IMR-90 (cell line): Measurements from ENCODE around the gene HSPA12A. TPM values are rescaled to one million over a fixed set of nuclear protein-coding genes. Genes with fewer than 3 reads are reported as not detected.

Experiments used
- ATAC-seq: fragments of 200-7000 bp; cut with Tn5 transposase; 2 replicates; pipeline ENCODE4 v1.9.1; 2020; ENCODE audit warnings: low read depth, mild to moderate bottlenecking, moderate library complexity
- BruUV-seq: library from RNA; stranded (reverse); fragments of 400-500 nt; replicated peaks from 2 replicates; lab custom pipeline; 2021; lab: Mats Ljungman, UMichigan
- CTCF ChIA-PET: fragments of 300-600 bp; formaldehyde crosslinking; extraction: SDS; loops from one replicate; lab custom pipeline; 2021; ENCODE audit warnings: antibody characterized with exemption; lab: Yijun Ruan, JAX
- POLR2A ChIA-PET: fragments of 300-600 bp; sonication (Branson Sonifier 250); formaldehyde crosslinking; loops from one replicate; lab custom pipeline; 2022; ENCODE audit warnings: antibody characterized with exemption; ENCODE audit not compliant: unreplicated experiment; lab: Charles Lee
- DNase-seq: peaks from one replicate; pipeline ENCODE4 v3.0.0; 2013
- H2AFZ ChIP-seq: replicated peaks from 2 replicates; pipeline ENCODE3; 2013; ENCODE audit warnings: low read length, mild to moderate bottlenecking; ENCODE audit not compliant: poor library complexity
- H2AK5ac ChIP-seq: 2 replicates; pipeline ENCODE4 v1.6.1; 2013; ENCODE audit warnings: low read depth, low read length, inconsistent platforms
- H2AK9ac ChIP-seq: replicated peaks from 2 replicates; pipeline ENCODE3; 2013; ENCODE audit warnings: mild to moderate bottlenecking, low read depth, low read length, moderate library complexity; ENCODE audit not compliant: poor library complexity
- H2BK120ac ChIP-seq: 2 replicates; pipeline ENCODE4 v1.6.1; 2013; ENCODE audit warnings: low read depth, low read length, inconsistent platforms
- H2BK15ac ChIP-seq: 3 replicates; pipeline ENCODE4 v1.6.1; 2013; ENCODE audit warnings: low read depth, low read length, inconsistent platforms
- H2BK20ac ChIP-seq: 2 replicates; pipeline ENCODE4 v1.6.1; 2013; ENCODE audit warnings: low read depth, mild to moderate bottlenecking, inconsistent platforms, low read length, moderate library complexity
- H2BK5ac ChIP-seq: 2 replicates; pipeline ENCODE4 v1.6.1; 2013; ENCODE audit warnings: mild to moderate bottlenecking, low read depth, low read length, inconsistent platforms; ENCODE audit not compliant: poor library complexity, severe bottlenecking
- H3K14ac ChIP-seq: replicated peaks from 2 replicates; pipeline ENCODE4 v1.6.1; 2013; ENCODE audit warnings: low read depth, low read length, inconsistent platforms
- H3K18ac ChIP-seq: 2 replicates; pipeline ENCODE4 v1.6.1; 2013; ENCODE audit warnings: low read depth, low read length, control low read depth
- H3K23ac ChIP-seq: 2 replicates; pipeline ENCODE4 v1.6.1; 2013; ENCODE audit warnings: low read depth, low read length, inconsistent platforms
- H3K27ac ChIP-seq: 2 replicates; pipeline ENCODE4 v1.5.1; 2013; ENCODE audit warnings: mild to moderate bottlenecking, control low read depth, low read length; ENCODE audit not compliant: insufficient read depth
- H3K27me3 ChIP-seq: 2 replicates; pipeline ENCODE4 v1.6.1; 2013; ENCODE audit warnings: low read length; ENCODE audit not compliant: control insufficient read depth, insufficient read depth
- H3K36me3 ChIP-seq: 2 replicates; pipeline ENCODE4 v1.6.1; 2013; ENCODE audit warnings: low read length, mixed read lengths; ENCODE audit not compliant: control insufficient read depth, insufficient read depth
- H3K4ac ChIP-seq: 2 replicates; pipeline ENCODE4 v1.6.1; 2013; ENCODE audit warnings: low read depth, low read length, inconsistent platforms
- H3K4me1 ChIP-seq: 2 replicates; pipeline ENCODE4 v1.6.1; 2013; ENCODE audit warnings: low read length, mixed read lengths; ENCODE audit not compliant: control insufficient read depth, insufficient read depth
- H3K4me2 ChIP-seq: 2 replicates; pipeline ENCODE4 v1.6.1; 2013; ENCODE audit warnings: low read depth, mild to moderate bottlenecking, control low read depth, low read length, moderate library complexity
- H3K4me3 ChIP-seq: 2 replicates; pipeline ENCODE4 v1.5.1; 2013; ENCODE audit warnings: low read depth, mild to moderate bottlenecking, control low read depth, low read length, moderate library complexity; ENCODE audit not compliant: insufficient read depth
- H3K56ac ChIP-seq: 2 replicates; pipeline ENCODE4 v1.6.1; 2013; ENCODE audit warnings: low read length, inconsistent platforms; ENCODE audit not compliant: insufficient read depth; ENCODE audit errors: extremely low read depth
- H3K79me1 ChIP-seq, 2 experiments: 2 replicates each; pipeline ENCODE4 v1.6.1; 2013; ENCODE audit warnings: low read length in 2 of 2, inconsistent platforms in 1 of 2, low read depth in 1 of 2
- H3K9ac ChIP-seq: 2 replicates; pipeline ENCODE4 v1.6.1; 2013; ENCODE audit warnings: low read depth, low read length, control low read depth
- H3K9me1 ChIP-seq: 2 replicates; pipeline ENCODE4 v1.6.1; 2013; ENCODE audit warnings: low read length, inconsistent platforms; ENCODE audit not compliant: insufficient read depth
- H3K9me3 ChIP-seq: 2 replicates; pipeline ENCODE4 v1.6.1; 2013; ENCODE audit warnings: low read length; ENCODE audit not compliant: control insufficient read depth, insufficient read depth
- H4K20me1 ChIP-seq: 2 replicates; pipeline ENCODE4 v1.6.1; 2013; ENCODE audit warnings: low read length, inconsistent platforms; ENCODE audit not compliant: insufficient read depth
- H4K5ac ChIP-seq: 2 replicates; pipeline ENCODE4 v1.6.1; 2013; ENCODE audit warnings: mild to moderate bottlenecking, low read depth, low read length, control low read depth
- H4K8ac ChIP-seq, 2 experiments: 2 replicates each; pipeline ENCODE4 v1.6.1; 2013; ENCODE audit warnings: low read depth in 2 of 2, low read length in 2 of 2, control low read depth in 1 of 2, inconsistent platforms in 1 of 2
- H4K91ac ChIP-seq: 2 replicates; pipeline ENCODE4 v1.6.1; 2013; ENCODE audit warnings: low read depth, low read length, inconsistent platforms; ENCODE audit not compliant: insufficient read depth
- BHLHE40 ChIP-seq: fragments of 150-350 bp; IDR thresholded peaks from 2 replicates; pipeline ENCODE4 v1.6.1; 2016; ENCODE audit warnings: mild to moderate bottlenecking, low read depth, low read length
- ELK1 ChIP-seq: fragments of 150-350 bp; IDR thresholded peaks from 2 replicates; pipeline ENCODE4 v1.6.1; 2016; ENCODE audit warnings: low read depth, mild to moderate bottlenecking, low read length, moderate library complexity, borderline replicate concordance
- FOS ChIP-seq: fragments of 150-350 bp; IDR thresholded peaks from 2 replicates; pipeline ENCODE4 v1.6.1; 2016; ENCODE audit warnings: low read depth, low read length
- MAFK ChIP-seq: IDR thresholded peaks from 2 replicates; pipeline ENCODE4 v1.6.1; 2012; ENCODE audit warnings: low read depth, low read length, improper control_type of control experiment
- MXI1 ChIP-seq: IDR thresholded peaks from 2 replicates; pipeline ENCODE4 v1.6.1; 2012; ENCODE audit warnings: low read depth, mild to moderate bottlenecking, low read length, moderate library complexity, borderline replicate concordance
- RAD21 ChIP-seq: IDR thresholded peaks from 2 replicates; pipeline ENCODE4 v1.6.1; 2012; ENCODE audit warnings: low read length, improper control_type of control experiment
- RFX5 ChIP-seq: IDR thresholded peaks from 2 replicates; pipeline ENCODE4 v1.8.0; 2012; ENCODE audit warnings: low read depth, mild to moderate bottlenecking, low read length, moderate library complexity
- WGBS, 2 experiments: methylation state at CpG; one replicate each; pipeline versions ENCODE4 v1.1.5 to v1.1.7; 2013; ENCODE audit warnings: missing lambda C conversion rate in 2 of 2; ENCODE audit not compliant: insufficient read length in 1 of 2; ENCODE audit errors: extremely low coverage in 2 of 2; 5-methylcytosine and 5-hydroxymethylcytosine counted together
- dilution Hi-C: fragments of 300-500 bp; cut with HindIII; formaldehyde crosslinking; loops from one replicate; pipeline ENCODE4 v1.14.3; 2018; ENCODE audit warnings: low sequenced_read_pairs; ENCODE audit not compliant: unreplicated experiment
- in situ Hi-C: fragments of 300-500 bp; cut with MboI; formaldehyde crosslinking; loops from 3 replicates; pipeline ENCODE4 v1.14.3; 2019; ENCODE audit warnings: low sequenced_read_pairs, inconsistent platforms, mixed read lengths
- intact Hi-C: fragments of 100-400 bp; cut with micrococcal nuclease; formaldehyde crosslinking; loops from 2 replicates; pipeline ENCODE4 v1.10.0; 2022
- polyA plus RNA-seq, 3 experiments: library from polyadenylated mRNA; depleted of rRNA; stranded (reverse); fragments of >200 nt; gene quantifications; 2 replicates each; pipeline ENCODE4 v1.2.3, GENCODE V29; 2012; ENCODE audit warnings: low replicate concordance in 1 of 3
- total RNA-seq: library from RNA; depleted of rRNA; stranded (reverse); fragments of >200 nt; gene quantifications from 2 replicates; pipeline ENCODE4 v1.2.3, GENCODE V29; 2012
- TF ChIP-seq, protein P1 (sequence below): conservative IDR thresholded peaks from 2 replicates; pipeline ENCODE4 v1.5.1; 2012; ENCODE audit warnings: mild to moderate bottlenecking, low read depth, low read length, improper control_type of control experiment

Gene HSPA12A
- total and polyA plus RNA-seq, 2 of the 4 experiments (the other 2 are of a cell fraction): 16.1 to 16.7 TPM

GRCh38 chr10:116679351-116679750 lies 63.0 kb downstream of the HSPA12A start:
- Histone ChIP-seq H3K9me3 (no peaks in the 10 kb centered on the region), H3K23ac (no peak overlapping the region), H2BK20ac (no peak overlapping the region), H2AK9ac (no peak overlapping the region), H3K4ac (no peak overlapping the region), H2BK5ac (no peak overlapping the region), H4K91ac (no peak overlapping the region), H3K79me1 (no peaks in the 10 kb centered on the region), H4K20me1 (no peaks in the 10 kb centered on the region), H3K27me3 (no peaks in the 10 kb centered on the region), H3K14ac (no peak overlapping the region), H3K27ac (no peak overlapping the region), H2AK5ac (no peak overlapping the region), H4K5ac (no peak overlapping the region), H2BK120ac (no peak overlapping the region), H3K36me3 (peaks cover 12% of the 10 kb centered on the region), H3K56ac (no peak overlapping the region), H3K18ac (no peak overlapping the region), H3K4me1 (no peaks in the 10 kb centered on the region), H3K9me1 (peaks cover 7% of the 10 kb centered on the region; the same call in 1 of the 2 replicates), H3K4me3 (no peak overlapping the region), H2BK15ac (no peak overlapping the region), H3K4me2 (no peak overlapping the region), H2AFZ (no peak overlapping the region), H3K9ac (no peak overlapping the region), H4K8ac (no peak overlapping the region)
- no TSS peak for BruUV-seq
- ChIA-PET POLR2A (no interaction called here), CTCF (no interaction called here)
- no peak for DNase-seq
- intact Hi-C loops: no loop called here
- no peak for ATAC-seq
- no CpG with 5 or more reads among the region's 15 CpGs for WGBS, 2 experiments
- in situ Hi-C loops: no loop called here
- dilution Hi-C loops: loop anchor here (25.0 kb wide), 1 partner anchor 108 kb away; no protein-coding TSS in a partner anchor
- TF ChIP-seq RAD21: no peak
- TF ChIP-seq ELK1: no peak
- no peak for TF ChIP-seq FOS
- TF ChIP-seq, protein P1, sequence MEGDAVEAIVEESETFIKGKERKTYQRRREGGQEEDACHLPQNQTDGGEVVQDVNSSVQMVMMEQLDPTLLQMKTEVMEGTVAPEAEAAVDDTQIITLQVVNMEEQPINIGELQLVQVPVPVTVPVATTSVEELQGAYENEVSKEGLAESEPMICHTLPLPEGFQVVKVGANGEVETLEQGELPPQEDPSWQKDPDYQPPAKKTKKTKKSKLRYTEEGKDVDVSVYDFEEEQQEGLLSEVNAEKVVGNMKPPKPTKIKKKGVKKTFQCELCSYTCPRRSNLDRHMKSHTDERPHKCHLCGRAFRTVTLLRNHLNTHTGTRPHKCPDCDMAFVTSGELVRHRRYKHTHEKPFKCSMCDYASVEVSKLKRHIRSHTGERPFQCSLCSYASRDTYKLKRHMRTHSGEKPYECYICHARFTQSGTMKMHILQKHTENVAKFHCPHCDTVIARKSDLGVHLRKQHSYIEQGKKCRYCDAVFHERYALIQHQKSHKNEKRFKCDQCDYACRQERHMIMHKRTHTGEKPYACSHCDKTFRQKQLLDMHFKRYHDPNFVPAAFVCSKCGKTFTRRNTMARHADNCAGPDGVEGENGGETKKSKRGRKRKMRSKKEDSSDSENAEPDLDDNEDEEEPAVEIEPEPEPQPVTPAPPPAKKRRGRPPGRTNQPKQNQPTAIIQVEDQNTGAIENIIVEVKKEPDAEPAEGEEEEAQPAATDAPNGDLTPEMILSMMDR: no peak
- no peak for TF ChIP-seq MAFK
- no peak for TF ChIP-seq MXI1
- TF ChIP-seq BHLHE40: no peak
- no peak for TF ChIP-seq RFX5
